GM21447 (cell line): ENCODE results near the gene SNRNP35.
"Not testable (repeated sequence)": the region's sequence is repeated elsewhere in the genome, so short reads cannot be mapped to it uniquely, and the experiment has no call there.

Experiments
- ATAC-seq: cut with Tn5 transposase; IDR thresholded peaks from one replicate; pipeline ENCODE4 v1.9.1; 2021; ENCODE audit not compliant: unreplicated experiment

The SNRNP35 gene

DNA sequence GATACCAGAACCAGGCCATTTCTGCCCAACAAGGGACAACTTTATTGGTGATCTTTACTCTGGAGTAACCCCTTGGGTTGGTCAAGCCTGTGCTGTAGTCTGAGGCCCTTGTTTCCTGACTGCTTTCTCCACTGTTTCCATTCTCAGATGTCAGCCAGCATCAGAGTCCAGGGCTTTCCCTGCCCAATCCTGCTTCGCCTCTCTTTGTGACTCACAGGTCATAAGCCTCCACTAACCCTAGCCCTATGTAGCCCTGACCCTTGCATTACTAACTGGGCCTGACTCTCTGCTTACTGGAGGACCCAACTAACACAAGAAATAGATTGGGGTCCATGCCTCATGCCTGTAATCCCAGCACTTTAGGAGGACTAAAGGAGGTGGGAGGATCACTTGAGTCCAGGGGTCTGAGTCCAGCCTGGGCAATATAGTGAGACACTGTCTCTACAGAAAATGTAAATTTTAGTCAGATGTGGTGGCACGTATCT lies 8.6 kb upstream of the SNRNP35 start:
- ATAC-seq, result no peak

GRCh38 chr12:123449856-123450255 lies 8.1 kb upstream of the SNRNP35 start:
- no peak for ATAC-seq

DNA sequence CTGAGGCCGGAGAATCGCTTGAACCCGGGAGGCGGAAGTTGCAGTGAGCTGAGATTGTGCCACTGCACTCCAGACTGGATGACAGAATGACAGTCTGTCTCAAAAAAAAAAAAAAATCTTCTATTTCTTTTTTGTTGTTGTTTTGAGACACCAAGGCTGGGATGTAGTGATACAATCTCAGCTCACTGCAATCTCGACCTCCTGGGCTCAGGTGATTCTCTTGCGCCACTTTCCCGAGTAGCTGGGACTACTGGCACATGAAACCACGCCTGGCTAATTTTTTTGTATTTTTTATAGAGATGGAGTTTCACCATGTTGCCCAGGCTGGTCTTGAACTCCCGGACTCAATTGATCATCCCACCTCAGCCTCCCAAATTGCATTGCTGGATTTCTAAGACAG lies 7.3 kb upstream of the SNRNP35 start:
- ATAC-seq, result no peak

DNA sequence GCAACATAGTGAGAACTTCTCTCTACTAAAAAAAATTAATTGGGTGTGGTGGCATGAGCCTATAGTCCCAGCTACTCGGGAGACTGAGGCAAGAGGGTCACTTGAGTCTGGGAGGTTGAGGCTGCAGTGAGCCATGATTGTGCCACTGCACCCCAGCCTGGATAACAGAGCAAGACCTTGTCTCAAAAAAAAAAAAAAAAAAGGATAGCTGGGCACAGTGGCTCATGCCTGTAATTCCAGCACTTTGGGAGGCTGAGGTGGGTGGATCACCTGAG lies 5.7 kb upstream of the SNRNP35 start:
- not testable (repeated sequence) for ATAC-seq

- ATAC-seq, result no peak
Measured at GRCh38 chr12:123453165-123453564, 4.8 kb upstream of the SNRNP35 start.

DNA sequence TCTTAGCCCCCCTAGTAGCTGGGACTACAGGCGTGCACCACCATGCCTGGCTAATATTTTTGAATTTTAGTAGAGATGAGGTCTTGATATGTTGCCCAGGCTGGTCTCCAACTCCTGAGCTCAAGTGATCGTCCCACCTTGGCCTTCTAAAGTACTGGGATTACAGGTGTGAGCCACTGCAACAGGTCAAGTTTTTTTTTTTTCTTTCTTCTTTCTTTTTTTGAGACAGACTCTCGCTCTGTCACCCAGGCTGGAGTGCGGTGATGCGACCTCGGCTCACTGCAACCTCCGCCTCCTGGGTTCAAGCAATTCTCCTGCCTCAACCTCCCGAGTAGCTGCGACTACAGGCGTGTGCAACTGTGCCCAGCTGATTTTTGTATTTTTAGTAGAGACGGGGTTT lies 5.2 kb downstream of the SNRNP35 start:
- ATAC-seq, result not testable (repeated sequence)

GRCh38 chr12:123465084-123465483 lies 7.1 kb downstream of the SNRNP35 start:
- ATAC-seq, result no peak

DNA sequence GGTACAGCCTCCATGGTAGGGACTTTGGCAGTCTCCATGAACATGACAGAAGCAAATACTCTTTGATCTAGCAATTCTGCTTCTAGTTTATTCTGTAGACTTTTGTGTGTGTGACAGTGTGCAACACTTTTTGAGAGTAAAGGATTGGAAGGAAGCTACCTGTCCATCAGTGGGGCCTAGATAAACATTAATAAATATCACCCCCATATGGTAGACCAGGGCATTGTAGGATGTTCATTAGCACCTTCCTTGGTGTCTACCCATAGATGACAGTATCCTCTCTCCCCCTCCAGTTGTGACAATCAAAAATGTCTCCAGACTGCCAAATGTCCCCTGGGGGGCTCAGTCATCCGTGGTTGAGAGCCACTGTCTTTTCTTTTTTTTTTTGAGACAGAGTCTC lies 10.8 kb downstream of the SNRNP35 start:
- ATAC-seq, result no peak

DNA sequence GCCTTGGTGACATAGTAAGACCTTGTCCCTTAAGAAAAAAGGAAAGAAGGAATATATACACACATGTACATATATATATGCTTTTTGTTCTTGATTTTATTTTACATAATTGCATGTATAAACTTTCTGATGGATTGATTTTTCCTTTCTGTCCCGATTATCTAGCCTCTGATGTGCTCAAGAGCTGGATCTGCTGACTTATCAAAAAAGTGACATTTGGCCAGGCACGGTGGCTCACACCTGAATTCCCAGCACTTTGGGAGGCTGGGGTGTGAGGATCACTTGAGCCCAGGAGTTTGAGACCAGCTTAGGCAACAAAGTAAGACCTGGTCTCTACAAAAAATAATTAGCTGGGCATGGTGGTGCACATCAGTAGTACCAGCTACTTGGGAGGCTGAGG lies 12.0 kb downstream of the SNRNP35 start:
- no peak for ATAC-seq

DNA sequence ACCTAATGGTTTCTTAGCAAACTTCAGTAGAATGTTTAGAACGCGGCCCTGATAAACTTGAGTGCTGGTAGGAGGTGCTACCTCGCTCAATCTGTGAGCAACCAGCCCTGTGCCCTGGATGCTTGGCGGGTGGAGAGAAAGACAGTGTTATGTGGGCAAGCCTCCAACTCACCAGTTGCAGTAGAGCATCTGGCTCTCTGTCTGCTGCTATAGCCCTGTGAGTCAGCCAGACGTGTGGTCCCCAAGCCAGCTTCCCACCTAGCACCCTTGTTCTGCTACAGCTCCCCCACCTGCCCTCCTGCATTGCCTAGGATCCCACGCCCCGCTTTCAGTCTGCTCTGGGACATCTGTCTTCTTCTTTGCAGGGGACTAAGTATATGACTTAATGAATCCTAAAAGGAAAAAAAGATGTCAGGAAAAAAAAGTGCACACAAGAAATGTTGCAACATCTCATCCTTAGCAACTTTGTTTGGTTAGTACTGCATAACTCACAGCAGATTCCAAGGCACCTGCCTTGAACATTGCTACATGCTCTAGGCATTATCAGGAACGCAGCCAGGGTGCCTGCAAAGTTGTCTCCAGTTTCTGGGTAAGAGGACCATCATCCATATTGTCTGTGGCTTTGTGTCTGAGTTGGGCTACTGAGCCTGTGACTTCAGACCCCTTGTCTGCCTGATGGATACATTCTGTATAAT lies 13.6 kb downstream of the SNRNP35 start:
- no peak for ATAC-seq

- no peak for ATAC-seq
Measured at GRCh38 chr12:123472438-123472849, 14.5 kb downstream of the SNRNP35 start.

DNA sequence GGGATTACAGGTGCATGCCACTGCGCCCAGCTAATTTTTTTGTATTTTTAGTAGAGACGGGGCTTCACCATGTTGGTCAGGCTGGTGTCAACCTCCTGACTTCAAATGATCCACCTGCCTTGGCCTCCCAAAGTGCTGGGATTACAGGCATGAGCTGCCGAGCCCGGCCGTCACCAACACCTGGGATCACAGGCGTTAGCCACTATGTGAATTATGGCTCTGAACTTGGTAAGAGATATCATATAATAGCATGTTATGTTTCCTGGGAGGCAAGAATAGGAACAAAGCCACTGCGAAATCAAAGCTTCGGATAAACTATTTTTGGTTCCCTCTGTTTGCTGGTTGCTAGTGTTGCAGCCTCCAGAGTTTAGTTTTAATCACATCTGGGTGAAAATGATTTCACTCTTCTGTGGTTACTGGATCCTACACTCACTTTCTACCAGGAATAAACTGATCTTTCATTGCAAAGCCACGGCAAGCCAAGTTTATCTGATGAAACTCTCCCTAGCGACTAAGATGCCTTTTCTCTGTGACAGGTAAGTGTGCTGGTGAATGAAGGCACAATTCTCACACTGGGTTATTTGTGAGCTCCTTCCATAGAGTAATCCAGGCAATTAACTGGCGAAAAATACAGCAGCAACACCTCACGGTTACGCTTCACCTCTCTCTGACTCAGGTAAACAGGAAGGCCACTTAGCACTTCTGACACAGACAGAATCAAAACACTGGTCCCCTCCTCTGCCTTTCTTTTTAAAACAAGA lies 16.7 kb downstream of the SNRNP35 start:
- no peak for ATAC-seq

DNA sequence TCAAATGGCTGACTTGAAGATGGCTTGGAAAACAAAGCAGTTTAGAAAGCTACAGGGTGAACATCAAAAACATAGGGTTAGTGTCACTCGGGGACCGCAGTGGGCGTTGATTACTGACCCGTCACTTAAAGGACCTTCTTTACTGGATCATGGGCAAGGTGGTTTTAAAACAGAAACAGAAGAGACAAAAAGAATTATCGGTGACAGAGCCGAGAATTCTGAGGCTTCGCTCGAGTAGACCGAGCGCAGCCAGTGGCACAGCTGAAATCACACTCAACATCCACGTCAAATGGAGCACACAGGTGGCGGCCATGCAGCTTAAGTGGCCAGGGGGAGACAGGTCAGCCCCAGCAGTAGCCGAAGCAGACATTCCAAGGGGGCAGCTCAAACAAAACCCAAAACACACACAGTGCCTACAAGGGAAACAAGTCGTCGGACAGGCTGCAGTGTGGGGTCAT lies 17.3 kb downstream of the SNRNP35 start:
- no peak for ATAC-seq

DNA sequence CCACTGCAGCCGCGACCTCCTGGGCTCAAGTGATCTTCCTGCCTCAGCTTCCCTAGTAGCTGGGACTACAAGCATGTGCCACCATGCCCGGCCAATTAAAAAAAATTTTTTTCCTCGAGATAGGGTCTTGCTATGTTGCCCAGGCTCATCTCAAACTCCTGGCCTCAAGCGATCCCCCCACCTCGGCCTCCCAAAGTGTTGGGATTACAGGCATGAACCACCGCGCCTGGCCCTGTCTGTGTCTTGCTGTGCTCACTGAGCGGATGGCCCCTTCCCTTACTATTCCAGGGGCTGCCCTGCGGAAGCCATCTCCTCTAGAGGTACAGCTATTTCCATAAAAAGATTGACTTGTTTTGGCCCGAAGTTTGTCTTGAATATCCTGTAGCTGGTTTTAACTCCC lies 20.1 kb downstream of the SNRNP35 start:
- no peak for ATAC-seq

DNA sequence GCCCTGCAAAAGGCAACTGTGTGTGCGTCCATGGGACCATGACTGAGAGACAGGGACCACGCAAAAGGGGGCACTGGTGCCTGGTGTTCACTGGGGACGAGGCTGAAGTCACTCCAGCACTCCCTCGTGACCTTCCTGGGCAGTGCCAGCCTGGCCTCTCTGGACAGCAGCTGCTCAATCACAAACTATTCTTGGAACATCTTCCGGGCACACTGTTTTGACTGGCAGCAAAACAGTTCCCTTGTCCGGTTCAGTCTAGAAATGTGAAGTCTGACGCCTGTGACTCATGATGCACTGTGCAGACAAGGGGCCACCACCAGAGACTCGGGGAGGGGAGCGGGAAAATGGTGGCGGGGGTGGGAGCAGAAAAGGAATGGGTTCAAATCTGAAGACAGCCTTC lies 20.8 kb downstream of the SNRNP35 start:
- ATAC-seq, result no peak

- ATAC-seq, result no peak
Measured at GRCh38 chr12:123479442-123480180, 21.7 kb downstream of the SNRNP35 start.

GRCh38 chr12:123481251-123481650 lies 23.3 kb downstream of the SNRNP35 start:
- not testable (repeated sequence) for ATAC-seq

GRCh38 chr12:123482876-123483275 lies 24.9 kb downstream of the SNRNP35 start:
- ATAC-seq, result no peak

GRCh38 chr12:123483602-123484248 lies 25.8 kb downstream of the SNRNP35 start:
- no peak for ATAC-seq

GRCh38 chr12:123485756-123486155 lies 27.8 kb downstream of the SNRNP35 start:
- no peak for ATAC-seq

- no peak for ATAC-seq
Measured at GRCh38 chr12:123487428-123487827, 29.5 kb downstream of the SNRNP35 start.
